ENCODE measurements around the gene RHOBTB1.

Gene RHOBTB1

GRCh38 chr10:60989400-60989876, 45.5 kb upstream of the RHOBTB1 start (continued):
- TF ChIP-seq GLIS1 (tag by site-specific recombination; IDR thresholded peaks at IDR 0.05): 0 out of 2 replicates have a peak, but pooled peaks have one; percentile 21
- no peak for TF ChIP-seq ZNF214 (tag by site-specific recombination; IDR thresholded peaks at IDR 0.05; ENCODE audit: borderline replicate concordance)
- TF ChIP-seq ZNF157 (tag by site-specific recombination; IDR thresholded peaks at IDR 0.05): no peak
- no peak; the same call in 1 of the 2 replicates for TF ChIP-seq ZSCAN5A (tag by site-specific recombination; IDR thresholded peaks at IDR 0.05)
- TF ChIP-seq ZNF404 (tag by site-specific recombination; IDR thresholded peaks at IDR 0.05): no peak
- TF ChIP-seq, protein P1, sequence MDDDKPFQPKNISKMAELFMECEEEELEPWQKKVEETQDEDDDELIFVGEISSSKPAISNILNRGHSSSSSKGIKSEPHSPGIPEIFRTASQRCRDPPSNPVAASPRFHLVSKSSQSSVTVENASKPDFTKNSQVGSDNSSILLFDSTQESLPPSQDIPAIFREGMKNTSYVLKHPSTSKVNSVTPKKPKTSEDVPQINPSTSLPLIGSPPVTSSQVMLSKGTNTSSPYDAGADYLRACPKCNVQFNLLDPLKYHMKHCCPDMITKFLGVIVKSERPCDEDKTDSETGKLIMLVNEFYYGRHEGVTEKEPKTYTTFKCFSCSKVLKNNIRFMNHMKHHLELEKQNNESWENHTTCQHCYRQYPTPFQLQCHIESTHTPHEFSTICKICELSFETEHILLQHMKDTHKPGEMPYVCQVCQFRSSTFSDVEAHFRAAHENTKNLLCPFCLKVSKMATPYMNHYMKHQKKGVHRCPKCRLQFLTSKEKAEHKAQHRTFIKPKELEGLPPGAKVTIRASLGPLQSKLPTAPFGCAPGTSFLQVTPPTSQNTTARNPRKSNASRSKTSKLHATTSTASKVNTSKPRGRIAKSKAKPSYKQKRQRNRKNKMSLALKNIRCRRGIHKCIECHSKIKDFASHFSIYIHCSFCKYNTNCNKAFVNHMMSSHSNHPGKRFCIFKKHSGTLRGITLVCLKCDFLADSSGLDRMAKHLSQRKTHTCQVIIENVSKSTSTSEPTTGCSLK (tag by site-specific recombination; IDR thresholded peaks at IDR 0.05): no peak
- TF ChIP-seq ZNF223 (tag by site-specific recombination; IDR thresholded peaks at IDR 0.05): no peak
- TF ChIP-seq ZNF777 (tag by site-specific recombination; IDR thresholded peaks at IDR 0.05; ENCODE audit: borderline replicate concordance): no peak
- TF ChIP-seq ZNF202 (tag by site-specific recombination; IDR thresholded peaks at IDR 0.05; ENCODE audit: borderline replicate concordance): no peak
- TF ChIP-seq ZNF585B (tag by site-specific recombination; IDR thresholded peaks at IDR 0.05): no peak
- TF ChIP-seq GLI2 (tag by site-specific recombination; IDR thresholded peaks at IDR 0.05; ENCODE audit: borderline replicate concordance, low read depth): peak; percentile 64; the same call in 1 of the 2 replicates
- TF ChIP-seq, protein P2, sequence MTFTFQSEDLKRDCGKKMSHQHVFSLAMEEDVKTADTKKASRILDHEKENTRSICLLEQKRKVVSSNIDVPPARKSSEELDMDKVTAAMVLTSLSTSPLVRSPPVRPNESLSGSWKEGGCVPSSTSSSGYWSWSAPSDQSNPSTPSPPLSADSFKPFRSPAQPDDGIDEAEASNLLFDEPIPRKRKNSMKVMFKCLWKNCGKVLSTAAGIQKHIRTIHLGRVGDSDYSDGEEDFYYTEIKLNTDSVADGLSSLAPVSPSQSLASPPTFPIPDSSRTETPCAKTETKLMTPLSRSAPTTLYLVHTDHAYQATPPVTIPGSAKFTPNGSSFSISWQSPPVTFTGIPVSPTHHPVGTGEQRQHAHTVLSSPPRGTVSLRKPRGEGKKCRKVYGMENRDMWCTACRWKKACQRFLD (tag by site-specific recombination; IDR thresholded peaks at IDR 0.05): no peak
- peak; percentile 60; the same call in 1 of the 2 replicates for TF ChIP-seq KLF7 (tag by site-specific recombination; IDR thresholded peaks at IDR 0.05; ENCODE audit: borderline replicate concordance)
- TF ChIP-seq ZNF184 (tag by site-specific recombination; IDR thresholded peaks at IDR 0.05): no peak
- TF ChIP-seq ZIC2 (tag by site-specific recombination; IDR thresholded peaks at IDR 0.05): peak; percentile 38; the same call in 1 of the 2 replicates
- no peak for TF ChIP-seq SALL2 (tag by site-specific recombination; IDR thresholded peaks at IDR 0.05; ENCODE audit: borderline replicate concordance)
- TF ChIP-seq ZNF626 (tag by site-specific recombination; IDR thresholded peaks at IDR 0.05): no peak
- TF ChIP-seq, protein P3, sequence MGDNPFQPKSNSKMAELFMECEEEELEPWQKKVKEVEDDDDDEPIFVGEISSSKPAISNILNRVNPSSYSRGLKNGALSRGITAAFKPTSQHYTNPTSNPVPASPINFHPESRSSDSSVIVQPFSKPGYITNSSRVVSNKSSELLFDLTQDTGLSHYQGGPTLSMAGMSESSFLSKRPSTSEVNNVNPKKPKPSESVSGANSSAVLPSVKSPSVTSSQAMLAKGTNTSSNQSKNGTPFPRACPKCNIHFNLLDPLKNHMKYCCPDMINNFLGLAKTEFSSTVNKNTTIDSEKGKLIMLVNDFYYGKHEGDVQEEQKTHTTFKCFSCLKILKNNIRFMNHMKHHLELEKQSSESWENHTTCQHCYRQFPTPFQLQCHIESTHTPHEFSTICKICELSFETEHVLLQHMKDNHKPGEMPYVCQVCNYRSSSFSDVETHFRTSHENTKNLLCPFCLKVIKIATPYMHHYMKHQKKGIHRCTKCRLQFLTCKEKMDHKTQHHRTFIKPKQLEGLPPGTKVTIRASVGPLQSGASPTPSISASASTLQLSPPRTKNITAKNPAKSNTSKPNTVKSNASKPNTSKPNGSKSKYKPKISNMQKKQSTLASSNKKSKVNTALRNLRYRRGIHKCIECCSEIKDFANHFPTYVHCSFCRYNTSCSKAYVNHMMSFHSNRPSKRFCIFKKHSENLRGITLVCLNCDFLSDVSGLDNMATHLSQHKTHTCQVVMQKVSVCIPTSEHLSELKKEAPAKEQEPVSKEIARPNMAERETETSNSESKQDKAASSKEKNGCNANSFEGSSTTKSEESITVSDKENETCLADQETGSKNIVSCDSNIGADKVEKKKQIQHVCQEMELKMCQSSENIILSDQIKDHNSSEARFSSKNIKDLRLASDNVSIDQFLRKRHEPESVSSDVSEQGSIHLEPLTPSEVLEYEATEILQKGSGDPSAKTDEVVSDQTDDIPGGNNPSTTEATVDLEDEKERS (tag by site-specific recombination; IDR thresholded peaks at IDR 0.05): no peak
- TF ChIP-seq INSM2 (tag by site-specific recombination; IDR thresholded peaks at IDR 0.05): peak; percentile 82
- no peak for TF ChIP-seq ZNF341 (tag by site-specific recombination; IDR thresholded peaks at IDR 0.05; ENCODE audit: low read depth)
- no peak for TF ChIP-seq ZNF521 (tag by site-specific recombination; IDR thresholded peaks at IDR 0.05)
- peak; percentile 88 for TF ChIP-seq SCRT1 (tag by site-specific recombination; IDR thresholded peaks at IDR 0.05; ENCODE audit: borderline replicate concordance)
- peak; percentile 84 for TF ChIP-seq KLF8 (tag by site-specific recombination; IDR thresholded peaks at IDR 0.05)
- peak; percentile 95 for TF ChIP-seq ZXDB (tag by site-specific recombination; IDR thresholded peaks at IDR 0.05)
- TF ChIP-seq YY1 (tag by site-specific recombination; IDR thresholded peaks at IDR 0.05): no peak
- peak; percentile 73 for TF ChIP-seq ZBTB17 (tag by site-specific recombination; IDR thresholded peaks at IDR 0.05)
- TF ChIP-seq TRIM28 (IDR thresholded peaks at IDR 0.05; ENCODE audit: borderline replicate concordance, low read length): peak; percentile 68; the same call in 1 of the 2 replicates
- TF ChIP-seq ZNF596 (tag by site-specific recombination; IDR thresholded peaks at IDR 0.05): no peak
- peak; percentile 63 for TF ChIP-seq ZNF600 (tag by site-specific recombination; IDR thresholded peaks at IDR 0.05)
- TF ChIP-seq ZNF571 (tag by site-specific recombination; IDR thresholded peaks at IDR 0.05): no peak
- TF ChIP-seq ZNF366 (tag by site-specific recombination; conservative IDR thresholded peaks at IDR 0.05): no peak
- TF ChIP-seq HOXC10 (CRISPR knock-in tag; IDR thresholded peaks at IDR 0.05): no peak
- TF ChIP-seq ZNF658 (tag by site-specific recombination; IDR thresholded peaks at IDR 0.05): no peak

Measured in HEK293 (cell line).